Activated naive CD8-positive, alpha-beta T cell (primary cell): Measurements from ENCODE around the gene MTM1.

Experiments
- H3K27ac Mint-ChIP-seq: one replicate; pipeline ENCODE4 v1.8.0; 2021; ENCODE audit warnings: mixed read lengths
- H3K27me3 Mint-ChIP-seq: one replicate; pipeline ENCODE4 v1.8.0; 2021; ENCODE audit warnings: mixed read lengths
- H3K36me3 Mint-ChIP-seq: one replicate; pipeline ENCODE4 v1.8.0; 2021; ENCODE audit warnings: mixed read lengths
- H3K4me1 Mint-ChIP-seq: one replicate; pipeline ENCODE4 v1.8.0; 2021; ENCODE audit warnings: low read depth, mixed read lengths
- H3K4me3 Mint-ChIP-seq: one replicate; pipeline ENCODE4 v1.8.0; 2021; ENCODE audit warnings: mild to moderate bottlenecking, mixed read lengths
- H3K9me3 Mint-ChIP-seq: one replicate; pipeline ENCODE4 v1.8.0; 2021; ENCODE audit warnings: low read depth, mixed read lengths

Gene MTM1

GRCh38 chrX:150610043-150610442 is 41.6 kb downstream of the MTM1 start:
- Mint-ChIP-seq H3K36me3 (peaks cover 2% of the 10 kb centered on the region), H3K27ac (no peak overlapping the region), H3K27me3 (no peaks in the 10 kb centered on the region), H3K4me1 (no peaks in the 10 kb centered on the region), H3K4me3 (no peak overlapping the region), H3K9me3 (no peaks in the 10 kb centered on the region)

- H3K4me1 Mint-ChIP-seq: no peaks in the 10 kb centered on the region
- peaks cover 2% of the 10 kb centered on the region for H3K36me3 Mint-ChIP-seq
- no peaks in the 10 kb centered on the region for H3K9me3 Mint-ChIP-seq
- no peak overlapping the region for H3K4me3 Mint-ChIP-seq
- H3K27me3 Mint-ChIP-seq: no peaks in the 10 kb centered on the region
- no peak overlapping the region for H3K27ac Mint-ChIP-seq
These were observed 42.0 kb downstream of the MTM1 start for GRCh38 chrX:150610446-150610845.

- H3K27me3 Mint-ChIP-seq: no peaks in the 10 kb centered on the region
- H3K4me3 Mint-ChIP-seq: no peak overlapping the region
- peaks cover 2% of the 10 kb centered on the region for H3K36me3 Mint-ChIP-seq
- no peak overlapping the region for H3K27ac Mint-ChIP-seq
- H3K4me1 Mint-ChIP-seq: no peaks in the 10 kb centered on the region
- H3K9me3 Mint-ChIP-seq: no peaks in the 10 kb centered on the region
These were observed 46.9 kb downstream of the MTM1 start for GRCh38 chrX:150615356-150615755.

GRCh38 chrX:150616179-150616862 is 47.9 kb downstream of the MTM1 start:
- Mint-ChIP-seq H3K36me3 (peaks cover 6% of the 10 kb centered on the region), H3K4me1 (peaks cover 1% of the 10 kb centered on the region), H3K27me3 (no peaks in the 10 kb centered on the region), H3K9me3 (no peaks in the 10 kb centered on the region), H3K27ac (peak overlapping the region; percentile 41), H3K4me3 (no peak overlapping the region)

- Mint-ChIP-seq H3K9me3 (no peaks in the 10 kb centered on the region), H3K4me1 (peaks cover 6% of the 10 kb centered on the region), H3K27me3 (no peaks in the 10 kb centered on the region), H3K4me3 (no peak overlapping the region), H3K36me3 (peaks cover 10% of the 10 kb centered on the region), H3K27ac (no peak overlapping the region)
These were observed 48.4 kb downstream of the MTM1 start for GRCh38 chrX:150616863-150617198.

- Mint-ChIP-seq H3K36me3 (peaks cover 16% of the 10 kb centered on the region), H3K27me3 (no peaks in the 10 kb centered on the region), H3K4me1 (peaks cover 30% of the 10 kb centered on the region), H3K9me3 (no peaks in the 10 kb centered on the region), H3K27ac (no peak overlapping the region), H3K4me3 (no peak overlapping the region)
These were observed 53.2 kb downstream of the MTM1 start for GRCh38 chrX:150621652-150622051.

GRCh38 chrX:150623583-150623982 is 55.2 kb downstream of the MTM1 start:
- H3K9me3 Mint-ChIP-seq: no peaks in the 10 kb centered on the region
- H3K4me1 Mint-ChIP-seq: peaks cover 33% of the 10 kb centered on the region
- H3K4me3 Mint-ChIP-seq: no peak overlapping the region
- H3K27me3 Mint-ChIP-seq: no peaks in the 10 kb centered on the region
- H3K36me3 Mint-ChIP-seq: peaks cover 16% of the 10 kb centered on the region
- H3K27ac Mint-ChIP-seq: no peak overlapping the region

GRCh38 chrX:150625097-150625496 is 56.7 kb downstream of the MTM1 start:
- Mint-ChIP-seq H3K27me3 (no peaks in the 10 kb centered on the region), H3K36me3 (peaks cover 21% of the 10 kb centered on the region), H3K4me3 (peak overlapping the region; percentile 5), H3K9me3 (no peaks in the 10 kb centered on the region), H3K4me1 (peaks cover 33% of the 10 kb centered on the region), H3K27ac (peak overlapping the region; percentile 22)

- peaks cover 33% of the 10 kb centered on the region for H3K4me1 Mint-ChIP-seq
- no peaks in the 10 kb centered on the region for H3K27me3 Mint-ChIP-seq
- no peak overlapping the region for H3K27ac Mint-ChIP-seq
- H3K4me3 Mint-ChIP-seq: no peak overlapping the region
- no peaks in the 10 kb centered on the region for H3K9me3 Mint-ChIP-seq
- peaks cover 16% of the 10 kb centered on the region for H3K36me3 Mint-ChIP-seq
These were observed 57.5 kb downstream of the MTM1 start for GRCh38 chrX:150625875-150626274.

GRCh38 chrX:150627957-150628356 is 59.5 kb downstream of the MTM1 start:
- peaks cover 21% of the 10 kb centered on the region for H3K4me1 Mint-ChIP-seq
- H3K27ac Mint-ChIP-seq: peak overlapping the region; percentile 35
- H3K4me3 Mint-ChIP-seq: no peak overlapping the region
- no peaks in the 10 kb centered on the region for H3K9me3 Mint-ChIP-seq
- no peaks in the 10 kb centered on the region for H3K27me3 Mint-ChIP-seq
- peaks cover 10% of the 10 kb centered on the region for H3K36me3 Mint-ChIP-seq

- no peak overlapping the region for H3K4me3 Mint-ChIP-seq
- H3K36me3 Mint-ChIP-seq: peaks cover 10% of the 10 kb centered on the region
- H3K4me1 Mint-ChIP-seq: peaks cover 4% of the 10 kb centered on the region
- peak overlapping the region; percentile 77 for H3K27ac Mint-ChIP-seq
- no peaks in the 10 kb centered on the region for H3K9me3 Mint-ChIP-seq
- H3K27me3 Mint-ChIP-seq: no peaks in the 10 kb centered on the region
These were observed 67.5 kb downstream of the MTM1 start for GRCh38 chrX:150635952-150636351.

- Mint-ChIP-seq H3K36me3 (peaks cover 6% of the 10 kb centered on the region), H3K4me1 (no peaks in the 10 kb centered on the region), H3K27me3 (no peaks in the 10 kb centered on the region), H3K4me3 (no peak overlapping the region), H3K27ac (no peak overlapping the region), H3K9me3 (no peaks in the 10 kb centered on the region)
These were observed 74.0 kb downstream of the MTM1 start for GRCh38 chrX:150642423-150642822.

- H3K36me3 Mint-ChIP-seq: no peaks in the 10 kb centered on the region
- H3K4me1 Mint-ChIP-seq: no peaks in the 10 kb centered on the region
- no peaks in the 10 kb centered on the region for H3K9me3 Mint-ChIP-seq
- H3K27ac Mint-ChIP-seq: no peak overlapping the region
- no peaks in the 10 kb centered on the region for H3K27me3 Mint-ChIP-seq
- H3K4me3 Mint-ChIP-seq: no peak overlapping the region
These were observed 74.8 kb downstream of the MTM1 start for GRCh38 chrX:150643271-150643670.

- Mint-ChIP-seq H3K36me3 (no peaks in the 10 kb centered on the region), H3K4me1 (no peaks in the 10 kb centered on the region), H3K27ac (no peak overlapping the region), H3K9me3 (no peaks in the 10 kb centered on the region), H3K4me3 (no peak overlapping the region), H3K27me3 (no peaks in the 10 kb centered on the region)
These were observed 75.5 kb downstream of the MTM1 start for GRCh38 chrX:150643958-150644357.

- Mint-ChIP-seq H3K4me3 (no peak overlapping the region), H3K27me3 (no peaks in the 10 kb centered on the region), H3K27ac (no peak overlapping the region), H3K36me3 (no peaks in the 10 kb centered on the region), H3K4me1 (peaks cover 3% of the 10 kb centered on the region), H3K9me3 (no peaks in the 10 kb centered on the region)
These were observed 76.0 kb downstream of the MTM1 start for GRCh38 chrX:150644422-150644821.

GRCh38 chrX:150647331-150647730 is 78.9 kb downstream of the MTM1 start:
- peaks cover 5% of the 10 kb centered on the region for H3K36me3 Mint-ChIP-seq
- H3K27ac Mint-ChIP-seq: no peak overlapping the region
- H3K4me1 Mint-ChIP-seq: peaks cover 20% of the 10 kb centered on the region
- H3K4me3 Mint-ChIP-seq: no peak overlapping the region
- H3K27me3 Mint-ChIP-seq: no peaks in the 10 kb centered on the region
- H3K9me3 Mint-ChIP-seq: no peaks in the 10 kb centered on the region
